ENCODE results near the gene PHOSPHO2.

The PHOSPHO2 gene

DNA sequence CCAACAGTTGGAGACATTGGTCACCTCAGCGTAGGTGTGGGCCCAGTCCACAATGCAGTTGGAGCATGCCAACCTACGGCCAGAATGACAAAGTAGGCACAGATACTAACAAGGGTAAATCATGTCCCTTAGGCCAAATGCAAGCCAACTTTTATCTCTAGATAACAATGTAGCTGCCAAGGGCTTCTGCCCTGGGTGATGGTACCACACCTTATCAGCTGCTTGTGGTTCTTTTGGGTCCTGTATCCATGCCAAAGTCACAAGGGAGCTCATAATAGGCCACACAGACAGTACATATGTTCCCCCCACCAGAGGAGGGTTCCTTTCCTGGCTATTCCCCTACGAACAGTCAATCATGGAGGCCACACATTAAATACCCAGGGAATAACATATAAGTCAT, 19.1 kb downstream of the PHOSPHO2 start:
- ChIA-PET CTCF (no interaction called here), POLR2A (ENCODE audit: low non-redundant PET) (no interaction called here)
- TF ChIP-seq, protein P1, sequence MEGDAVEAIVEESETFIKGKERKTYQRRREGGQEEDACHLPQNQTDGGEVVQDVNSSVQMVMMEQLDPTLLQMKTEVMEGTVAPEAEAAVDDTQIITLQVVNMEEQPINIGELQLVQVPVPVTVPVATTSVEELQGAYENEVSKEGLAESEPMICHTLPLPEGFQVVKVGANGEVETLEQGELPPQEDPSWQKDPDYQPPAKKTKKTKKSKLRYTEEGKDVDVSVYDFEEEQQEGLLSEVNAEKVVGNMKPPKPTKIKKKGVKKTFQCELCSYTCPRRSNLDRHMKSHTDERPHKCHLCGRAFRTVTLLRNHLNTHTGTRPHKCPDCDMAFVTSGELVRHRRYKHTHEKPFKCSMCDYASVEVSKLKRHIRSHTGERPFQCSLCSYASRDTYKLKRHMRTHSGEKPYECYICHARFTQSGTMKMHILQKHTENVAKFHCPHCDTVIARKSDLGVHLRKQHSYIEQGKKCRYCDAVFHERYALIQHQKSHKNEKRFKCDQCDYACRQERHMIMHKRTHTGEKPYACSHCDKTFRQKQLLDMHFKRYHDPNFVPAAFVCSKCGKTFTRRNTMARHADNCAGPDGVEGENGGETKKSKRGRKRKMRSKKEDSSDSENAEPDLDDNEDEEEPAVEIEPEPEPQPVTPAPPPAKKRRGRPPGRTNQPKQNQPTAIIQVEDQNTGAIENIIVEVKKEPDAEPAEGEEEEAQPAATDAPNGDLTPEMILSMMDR (conservative IDR thresholded peaks at IDR 0.05; ENCODE audit: low read depth), result no peak
- DNase-seq (ENCODE audit: low spot score), result no peak
- no peak overlapping the region for H3K27ac ChIP-seq

DNA sequence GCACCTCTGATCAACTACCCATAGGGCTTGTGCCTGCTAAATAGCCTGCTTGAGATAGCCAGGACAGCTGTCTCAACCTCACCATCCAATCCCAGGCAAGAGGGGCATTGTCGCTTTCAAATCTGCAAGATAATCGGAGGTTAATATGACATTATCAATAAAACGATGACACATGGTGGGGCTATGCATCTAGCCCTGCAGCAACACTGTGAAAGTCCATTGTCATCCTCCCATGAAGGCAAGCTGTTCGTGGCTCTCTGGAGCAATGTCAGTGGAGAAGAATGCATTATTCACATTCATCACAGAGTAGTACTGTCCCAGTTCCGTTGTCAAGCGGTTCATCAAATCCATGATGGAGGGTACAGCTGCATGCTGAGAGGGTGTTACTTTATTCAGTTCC, 20.4 kb downstream of the PHOSPHO2 start:
- TF ChIP-seq, protein P1 (conservative IDR thresholded peaks at IDR 0.05; ENCODE audit: low read depth), result no peak
- ChIA-PET POLR2A (ENCODE audit: low non-redundant PET) (no interaction called here), CTCF (no interaction called here)
- no peak for DNase-seq (ENCODE audit: low spot score)
- no peak overlapping the region for H3K27ac ChIP-seq

DNA sequence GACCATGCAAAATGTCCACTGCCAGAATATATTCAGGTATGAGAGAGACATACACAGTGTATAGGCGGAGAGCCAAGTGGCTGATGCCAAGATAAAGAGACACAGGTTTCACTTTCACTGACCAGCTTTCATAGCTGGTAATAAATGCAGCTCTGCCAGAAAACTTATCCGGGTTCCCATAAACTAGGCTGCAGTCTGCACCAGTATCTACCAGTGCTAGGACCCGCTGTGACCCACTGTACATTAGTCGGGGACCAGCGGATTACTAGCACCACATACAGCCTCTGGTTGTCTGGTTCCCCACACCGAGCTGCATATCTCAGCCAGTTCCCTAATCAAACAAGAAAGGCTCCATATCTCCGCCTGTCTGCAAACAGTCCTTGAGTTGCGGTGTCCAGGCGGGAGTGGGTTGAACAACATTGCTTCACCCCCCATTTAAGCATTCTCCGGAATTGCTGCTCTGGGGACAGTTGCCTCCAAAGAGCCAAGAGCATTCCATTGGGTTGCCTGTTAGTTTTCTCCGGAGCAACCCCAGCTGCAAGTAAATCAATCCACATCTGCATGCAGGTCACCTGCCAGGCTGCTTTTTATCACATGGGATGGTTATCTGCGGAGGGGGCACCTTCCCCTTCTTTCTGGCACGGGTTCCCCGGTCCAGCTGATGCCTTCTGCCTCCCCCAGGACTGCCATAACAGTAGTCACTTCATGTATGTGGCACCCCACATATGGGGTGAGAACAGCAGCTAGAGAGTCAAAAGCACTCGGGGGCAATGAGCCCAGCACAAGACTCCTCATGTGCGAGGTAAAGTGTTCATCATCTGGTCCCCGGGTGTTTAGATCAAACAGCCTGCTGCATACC, 21.3 kb downstream of the PHOSPHO2 start:
- no peak for DNase-seq (ENCODE audit: low spot score)
- POLR2A ChIA-PET (ENCODE audit: low non-redundant PET), result no interaction called here
- peak overlapping the region; percentile 47 for H3K27ac ChIP-seq
- CTCF ChIA-PET, result interaction anchor here (0.5 to 0.6 kb wide), 3 partner anchors 131 to 195 kb away, joined by 3 to 4 read pairs (median 4); no protein-coding TSS in a partner anchor
- TF ChIP-seq, protein P1 (conservative IDR thresholded peaks at IDR 0.05; ENCODE audit: low read depth), result no peak

DNA sequence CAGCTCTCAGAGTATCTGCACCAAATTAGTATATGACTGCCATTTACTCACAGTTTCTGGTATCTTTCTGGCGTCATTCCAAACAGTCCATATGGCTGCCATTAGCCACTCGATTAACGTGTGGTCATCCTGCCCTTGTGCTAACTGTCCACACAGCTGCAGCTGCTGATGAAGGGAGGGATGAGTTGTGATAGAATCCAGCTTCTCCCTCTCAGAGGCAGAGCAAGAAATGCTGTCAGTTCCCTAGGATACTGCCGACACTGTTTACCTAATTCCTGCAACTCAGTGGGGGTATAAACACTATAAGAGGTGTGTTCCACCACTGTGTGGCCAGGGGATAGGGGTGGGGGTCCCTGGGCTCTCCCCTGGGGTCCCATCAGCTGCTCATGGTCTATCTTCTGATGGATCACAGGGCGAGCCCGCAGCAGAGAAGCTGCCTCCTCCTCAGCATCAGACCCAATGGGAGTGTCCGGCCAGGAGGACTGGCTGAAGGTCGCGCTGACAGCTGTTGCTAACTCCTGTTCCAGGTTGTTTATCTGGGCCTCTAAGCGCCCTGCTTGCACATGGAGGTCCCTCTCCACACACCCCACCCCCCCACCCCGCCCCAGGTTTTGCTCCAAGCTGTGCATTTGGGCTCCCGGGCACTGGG, 22.1 kb downstream of the PHOSPHO2 start:
- CTCF ChIA-PET, result interaction anchor here (0.5 to 0.6 kb wide), 3 partner anchors 130 to 797 kb away, joined by 3 to 4 read pairs (median 4); no protein-coding TSS in a partner anchor
- no peak overlapping the region for H3K27ac ChIP-seq
- TF ChIP-seq, protein P1 (conservative IDR thresholded peaks at IDR 0.05; ENCODE audit: low read depth), result no peak
- no peak for DNase-seq (ENCODE audit: low spot score)
- POLR2A ChIA-PET (ENCODE audit: low non-redundant PET), result no interaction called here

DNA sequence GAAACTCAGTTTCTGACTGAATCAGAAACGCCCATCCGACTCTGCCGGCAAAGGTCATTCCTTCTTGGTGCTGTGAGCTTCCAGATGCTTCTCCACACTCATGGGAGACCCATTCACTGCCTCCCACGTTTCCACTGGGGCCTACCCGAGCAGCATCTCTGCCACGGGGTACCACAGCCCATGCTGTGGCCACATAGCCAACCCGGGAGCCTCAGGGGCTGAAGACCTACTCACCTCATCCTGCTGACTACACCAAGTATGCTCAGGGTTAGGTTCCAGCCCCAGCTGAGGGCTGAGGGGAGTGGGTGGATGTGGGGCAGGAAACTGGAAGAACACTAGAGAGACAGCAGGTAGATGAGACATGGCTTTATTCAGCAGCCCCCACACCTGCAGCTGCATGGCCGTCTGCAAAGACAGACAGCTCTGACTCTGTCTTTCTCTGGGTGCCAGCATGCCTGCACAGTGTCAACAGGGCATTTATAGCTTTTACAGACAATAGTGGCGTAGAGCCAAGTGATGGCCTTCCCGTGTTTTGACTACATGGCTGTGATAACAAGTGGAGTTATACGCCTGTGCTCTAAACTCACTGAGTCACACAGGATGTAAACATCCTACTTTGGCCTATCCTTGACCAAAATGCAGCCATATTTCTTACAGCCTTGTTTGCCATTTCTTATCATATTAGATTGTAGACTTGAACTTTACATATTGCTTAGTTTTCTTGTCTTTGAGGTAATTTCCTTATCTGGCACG, 22.8 kb downstream of the PHOSPHO2 start:
- TF ChIP-seq, protein P1 (conservative IDR thresholded peaks at IDR 0.05; ENCODE audit: low read depth), result no peak
- H3K27ac ChIP-seq, result no peak overlapping the region
- no peak for DNase-seq (ENCODE audit: low spot score)
- ChIA-PET POLR2A (ENCODE audit: low non-redundant PET) (no interaction called here), CTCF (no interaction called here)

DNA sequence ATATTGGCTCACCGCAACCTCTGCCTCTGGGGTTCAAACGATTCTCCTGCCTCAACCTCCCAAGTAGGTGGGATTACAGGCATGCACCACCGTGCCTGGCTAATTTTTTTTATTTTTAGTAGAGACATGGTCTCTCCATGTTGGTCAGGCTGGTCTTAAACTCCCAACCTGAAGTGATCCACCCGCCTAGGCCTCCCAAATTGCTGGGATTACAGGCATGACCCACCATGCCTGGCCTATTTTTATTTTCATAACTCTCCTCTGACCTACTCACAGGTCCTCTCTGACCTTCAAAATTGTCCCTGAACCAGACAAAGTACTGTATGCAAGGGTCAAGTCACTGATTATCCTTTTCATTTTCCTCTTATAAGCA, 23.4 kb downstream of the PHOSPHO2 start:
- POLR2A ChIA-PET (ENCODE audit: low non-redundant PET), result no interaction called here
- TF ChIP-seq, protein P1 (conservative IDR thresholded peaks at IDR 0.05; ENCODE audit: low read depth), result no peak
- no peak overlapping the region for H3K27ac ChIP-seq
- DNase-seq (ENCODE audit: low spot score), result no peak
- CTCF ChIA-PET, result no interaction called here

All from RWPE1 (cell line).